ENCODE results near the gene POLRMT.

GRCh38 chr19:632579-633067 is 714 bp downstream of the POLRMT start:
- TF ChIP-seq POLR2A (IDR thresholded peaks at IDR 0.05) (no peak), CTCF (IDR thresholded peaks at IDR 0.05) (no peak), POLR2AphosphoS5 (IDR thresholded peaks at IDR 0.05) (no peak)

Data from stomach (tissue), 4 donors.